NCI-H1436 treated with DMSO at 0.1 percent for 48 hours (cell line): Measurements from ENCODE around the gene LSM14B.
"Not testable (repeated sequence)": the region's sequence is repeated elsewhere in the genome, so short reads cannot be mapped to it uniquely, and the experiment has no call there.

ENCODE experiments used
- DNase-seq: peaks from one replicate; lab custom pipeline; 2025; lab: John Stamatoyannopoulos, UW

Gene LSM14B

DNA sequence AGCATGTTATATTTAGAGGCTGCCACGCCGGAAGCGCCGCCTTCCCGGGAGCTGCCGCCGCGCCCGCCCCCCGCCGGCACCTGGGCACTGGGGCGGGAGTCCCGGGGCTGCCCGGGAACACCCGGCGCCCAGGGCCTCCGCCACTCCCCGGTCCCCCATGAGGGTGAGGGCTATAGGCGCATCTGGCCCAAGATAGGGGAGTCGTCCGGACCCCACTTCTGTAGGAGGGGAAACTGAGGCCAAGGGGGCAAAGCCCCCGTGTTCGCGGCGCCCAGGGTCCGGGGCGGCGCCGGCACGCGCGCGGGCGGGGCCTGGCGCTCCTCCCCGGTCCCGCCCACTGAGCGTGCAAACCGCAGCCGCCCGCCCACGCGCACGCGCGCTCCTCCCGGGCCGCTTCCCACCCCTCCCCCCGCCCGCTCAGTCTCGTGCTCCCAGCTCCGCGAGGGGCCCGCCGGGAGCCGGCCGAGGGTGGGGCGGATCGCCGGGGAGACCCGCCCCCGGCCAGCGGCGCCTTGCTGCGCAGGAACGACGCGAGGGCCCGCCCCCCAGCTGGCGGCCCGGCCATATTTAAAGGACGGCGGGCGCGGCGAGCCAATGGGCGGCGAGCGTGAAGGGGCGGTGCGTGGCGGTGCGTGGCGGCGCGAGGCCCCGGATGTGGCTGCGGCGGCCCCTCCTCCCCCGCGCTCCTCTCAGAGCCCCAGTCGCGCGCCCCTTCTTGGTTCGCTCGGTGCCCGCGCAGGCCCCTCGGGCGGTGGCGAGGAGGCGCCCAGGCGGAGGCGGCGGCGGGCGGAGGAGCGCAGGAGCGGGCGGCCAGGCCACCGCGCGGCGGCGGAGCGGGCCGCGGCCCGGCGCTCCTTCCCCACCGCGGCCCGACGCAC is at the start of gene LSM14B:
Gene LSM14B (plus strand): TSS at position 700 of the 878 bp plus-strand sequence. CDS start 192 bp downstream, outside the sequence.
- peak; percentile 72 for DNase-seq

GRCh38 chr20:62073323-62073722 is 49.0 kb upstream of the LSM14B start:
- DNase-seq, result no peak

- DNase-seq, result no peak
Measured at GRCh38 chr20:62079166-62079565, 43.1 kb upstream of the LSM14B start.

DNA sequence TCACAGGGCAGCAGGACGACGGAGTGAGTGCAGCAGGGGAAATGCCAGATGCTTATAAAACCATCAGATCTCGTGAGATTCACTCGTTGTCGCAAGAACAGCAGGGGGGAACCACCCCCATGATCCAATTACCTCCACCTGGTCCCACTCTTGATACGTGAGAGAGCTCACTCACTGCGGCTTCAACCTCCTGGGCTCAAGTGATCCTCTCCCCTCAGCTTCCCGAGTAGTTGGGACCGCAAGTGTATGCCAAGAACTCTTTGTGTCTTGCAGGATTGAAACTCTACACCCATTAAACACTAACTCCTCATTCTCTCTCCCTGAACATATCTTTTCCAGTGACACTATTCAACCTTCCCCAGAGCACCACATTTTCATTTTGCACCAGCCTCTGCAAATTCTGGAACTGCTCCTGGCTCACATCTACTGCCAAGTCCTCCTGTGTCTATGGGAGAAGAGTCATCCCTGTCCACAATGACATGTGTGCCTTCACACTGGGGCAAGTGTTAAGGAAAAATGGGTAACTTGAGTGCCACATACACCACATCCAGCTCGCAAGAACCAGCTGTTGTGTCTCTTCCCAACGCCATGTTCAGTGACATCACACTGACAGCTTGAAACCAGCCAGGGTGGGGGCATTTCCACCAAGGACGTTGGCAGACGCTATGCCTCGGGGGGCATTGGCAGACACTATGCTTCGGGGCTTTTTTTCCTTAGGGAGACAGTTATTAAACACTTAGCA is 41.9 kb upstream of the LSM14B start:
- DNase-seq, result no peak

DNA sequence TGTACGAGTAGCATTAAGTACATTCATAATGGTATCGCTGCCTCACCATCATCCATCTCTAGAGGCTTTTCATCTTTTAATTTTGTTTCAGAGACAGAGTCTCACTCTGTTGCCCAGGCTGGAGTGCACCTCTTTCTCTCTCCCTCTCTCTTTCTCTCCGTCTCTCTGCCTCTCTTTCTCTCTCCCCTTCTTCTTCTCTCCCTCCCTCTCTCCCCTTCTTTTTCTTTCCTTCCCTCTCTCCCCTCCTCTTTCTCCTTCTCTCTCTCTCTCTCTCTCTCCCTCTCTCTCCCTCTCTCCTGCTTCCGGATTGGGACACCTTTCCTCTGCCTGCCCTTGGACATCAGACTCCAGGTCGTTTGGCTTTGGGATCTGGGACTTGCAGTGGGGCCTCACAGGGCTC is 39.0 kb upstream of the LSM14B start:
- DNase-seq, result no peak

DNA sequence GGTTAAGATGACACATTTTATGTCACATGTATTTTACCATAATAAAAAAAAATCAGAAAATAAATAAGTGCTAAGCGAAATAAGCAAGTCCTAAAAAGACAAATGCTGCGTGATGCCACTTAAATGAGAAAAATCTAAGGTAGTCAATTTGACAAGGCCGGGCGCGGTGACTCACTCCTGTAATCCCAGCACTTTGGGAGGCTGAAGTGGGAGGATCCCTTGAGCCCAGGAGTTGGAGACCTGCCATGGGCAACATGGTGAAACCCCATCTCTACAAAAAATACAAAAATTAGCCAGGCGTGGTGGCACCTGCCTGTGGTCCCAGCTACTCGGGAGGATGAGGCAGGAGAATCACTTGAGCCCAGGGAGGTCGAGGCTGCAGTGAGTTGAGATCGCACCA is 38.1 kb upstream of the LSM14B start:
- DNase-seq, result not testable (repeated sequence)

GRCh38 chr20:62085206-62085605 is 37.1 kb upstream of the LSM14B start:
- DNase-seq, result no peak

- no peak for DNase-seq
Measured at GRCh38 chr20:62087227-62087626, 35.0 kb upstream of the LSM14B start.

DNA sequence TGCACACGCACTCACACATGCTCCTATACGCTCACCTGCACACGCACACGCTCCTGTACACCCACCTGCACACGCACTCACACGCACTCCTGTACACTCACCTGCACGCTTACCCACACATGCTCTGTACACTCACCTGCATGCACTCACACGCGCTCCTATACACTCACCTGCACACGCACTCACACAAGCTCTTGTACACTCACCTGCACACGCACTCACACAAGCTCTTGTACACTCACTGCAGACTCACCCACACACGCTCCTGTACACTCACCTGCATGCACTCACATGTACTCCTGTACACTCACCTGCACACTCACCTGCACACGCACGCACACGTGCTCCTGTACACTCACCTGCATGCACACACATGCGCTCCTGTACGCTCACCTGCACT is 34.6 kb upstream of the LSM14B start:
- no peak for DNase-seq

DNA sequence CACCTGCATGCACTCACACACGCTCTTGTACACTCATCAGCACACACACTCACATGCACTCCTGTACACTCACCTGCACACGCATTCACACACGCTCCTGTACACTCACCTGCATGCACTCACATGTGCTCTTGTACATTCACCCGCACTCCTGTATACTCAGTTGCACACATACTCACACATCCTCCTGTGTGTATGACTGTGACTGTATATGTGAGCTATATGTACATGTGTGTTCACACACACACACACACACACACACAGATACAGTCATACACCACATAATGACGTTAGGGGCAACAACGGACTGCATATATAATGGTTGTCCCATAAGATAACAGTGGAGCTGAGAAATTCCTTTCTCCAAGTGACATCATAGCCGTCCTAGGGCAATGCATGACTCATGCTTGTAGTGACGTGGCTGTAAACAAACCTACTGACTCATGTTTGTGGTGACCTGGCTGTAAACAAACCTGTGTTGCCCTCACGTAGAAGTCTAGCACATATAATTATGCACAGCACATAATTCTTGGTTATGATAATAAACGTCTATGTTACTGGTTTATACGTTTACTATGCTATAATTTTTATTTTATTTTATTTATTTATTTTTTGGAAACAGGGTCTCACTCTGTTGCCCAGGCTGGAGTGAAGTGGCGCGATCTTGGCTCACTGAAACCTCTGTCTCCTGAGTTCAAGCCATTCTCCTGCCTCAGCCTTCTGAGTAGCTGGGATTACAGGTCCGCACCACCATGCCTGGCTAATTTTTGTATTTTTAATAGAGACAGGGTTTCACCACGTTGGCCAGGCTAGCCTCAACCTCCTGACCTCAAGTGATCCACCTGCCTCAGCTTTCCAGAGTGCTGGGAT is 33.8 kb upstream of the LSM14B start:
- no peak for DNase-seq

- no peak for DNase-seq
Measured at GRCh38 chr20:62089393-62089792, 32.9 kb upstream of the LSM14B start.

DNA sequence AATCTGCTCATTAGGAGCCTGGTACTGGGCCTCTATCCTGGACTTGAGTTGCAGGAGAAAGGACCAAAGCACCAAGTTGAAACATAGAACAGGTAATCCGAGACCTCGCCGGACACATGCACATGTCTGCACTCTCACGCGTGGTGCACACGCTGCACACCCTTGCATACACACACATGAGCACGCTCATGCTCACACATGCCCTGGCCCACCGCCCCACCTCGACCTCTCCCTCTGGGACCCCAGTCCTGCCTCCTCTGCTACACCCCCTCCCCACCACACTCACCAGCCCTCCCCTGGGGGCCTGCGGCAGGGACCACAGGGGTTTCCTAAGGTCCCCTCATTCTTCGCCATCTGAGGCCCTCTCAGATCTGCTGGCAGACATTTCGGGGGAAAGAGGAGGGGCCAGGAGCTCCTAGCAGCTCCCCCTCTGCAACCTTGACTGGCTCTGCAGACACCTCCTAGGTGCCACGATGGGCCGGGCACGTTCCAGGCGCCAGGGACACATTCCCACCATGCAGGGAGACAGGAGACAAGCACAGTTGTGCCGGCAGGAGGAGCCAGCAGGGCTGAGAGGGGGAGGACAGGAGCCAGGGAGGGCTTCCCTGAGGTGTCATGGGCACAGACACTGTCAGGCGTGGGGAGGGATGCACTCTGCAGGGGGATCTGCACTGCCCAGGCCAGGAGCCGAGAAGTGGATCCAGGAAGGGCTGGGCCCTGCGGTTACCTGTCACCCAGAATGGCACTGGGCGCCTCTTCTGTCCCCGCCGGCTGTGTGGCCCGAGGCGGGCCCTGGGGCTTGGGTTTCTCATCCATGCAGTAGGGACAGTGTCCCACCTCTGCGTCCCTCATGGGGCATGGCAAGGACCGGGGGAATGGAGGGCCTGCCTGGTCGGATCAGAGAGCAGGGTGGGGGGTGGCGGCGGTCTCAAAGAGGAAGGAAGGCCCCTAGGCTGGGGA is 25.6 kb upstream of the LSM14B start:
- no peak for DNase-seq

DNA sequence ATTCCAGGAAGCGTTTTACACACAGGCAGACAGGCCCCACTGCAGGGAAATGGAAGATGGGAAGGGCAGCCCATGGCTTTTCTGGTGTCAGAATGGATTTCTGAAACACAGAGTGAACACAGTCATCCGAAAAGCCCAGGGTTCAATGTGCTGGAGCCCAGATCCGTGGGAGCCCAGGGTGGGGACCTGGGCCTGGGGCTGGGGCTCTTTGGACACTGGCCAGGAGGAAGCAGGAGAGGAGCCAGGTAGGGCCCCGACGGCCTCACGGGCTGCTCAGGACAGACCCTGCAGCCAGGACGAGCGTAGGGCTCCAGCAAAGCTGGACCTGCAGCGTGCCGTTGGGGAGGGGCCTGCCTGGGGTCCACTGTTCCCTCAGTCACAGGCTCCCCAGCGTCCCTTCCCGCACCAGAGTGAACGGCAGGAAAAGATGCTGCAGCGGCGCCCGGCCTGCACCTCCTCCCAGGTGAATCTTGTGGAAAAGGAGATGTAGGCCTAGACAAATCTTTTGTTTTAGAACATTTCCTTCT is 24.3 kb upstream of the LSM14B start:
- DNase-seq, result no peak

- no peak for DNase-seq
Measured at GRCh38 chr20:62101078-62101477, 21.2 kb upstream of the LSM14B start.

DNA sequence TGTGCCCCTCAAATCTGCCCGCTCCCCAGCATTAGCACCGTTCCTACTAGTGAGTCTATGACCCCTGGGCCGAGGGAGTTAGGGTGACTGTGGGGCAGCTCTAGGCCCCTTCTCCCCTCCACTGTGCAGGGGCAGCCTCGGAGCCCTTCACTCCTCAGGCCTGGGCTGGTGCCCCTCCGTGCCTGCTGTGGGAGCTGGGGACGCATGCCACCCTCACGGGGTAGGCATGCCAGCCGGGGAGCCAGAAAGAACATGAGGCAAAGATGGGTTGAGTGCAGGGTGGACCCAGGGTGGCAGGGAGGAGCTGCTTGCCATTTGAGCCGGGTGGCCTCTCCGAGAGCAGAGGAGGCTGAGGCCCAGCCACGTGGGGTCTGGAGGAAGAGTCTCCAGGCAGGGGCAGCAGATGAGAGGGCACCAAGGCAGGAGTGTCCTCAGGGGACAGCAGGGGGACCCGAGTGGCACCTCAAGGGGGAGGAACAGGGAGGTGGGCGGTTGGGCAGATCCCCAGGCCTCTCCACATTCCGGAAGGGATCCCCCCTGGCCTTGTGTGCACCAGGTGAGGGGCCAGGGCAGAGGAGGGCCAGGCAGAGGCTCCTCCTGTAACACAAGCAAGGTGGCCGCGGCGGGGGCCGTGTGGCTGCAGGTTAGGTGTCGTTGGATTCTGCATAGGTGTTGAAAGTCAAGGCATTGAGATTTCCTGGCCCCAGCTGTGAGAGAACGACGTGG is 18.6 kb upstream of the LSM14B start:
- no peak for DNase-seq

DNA sequence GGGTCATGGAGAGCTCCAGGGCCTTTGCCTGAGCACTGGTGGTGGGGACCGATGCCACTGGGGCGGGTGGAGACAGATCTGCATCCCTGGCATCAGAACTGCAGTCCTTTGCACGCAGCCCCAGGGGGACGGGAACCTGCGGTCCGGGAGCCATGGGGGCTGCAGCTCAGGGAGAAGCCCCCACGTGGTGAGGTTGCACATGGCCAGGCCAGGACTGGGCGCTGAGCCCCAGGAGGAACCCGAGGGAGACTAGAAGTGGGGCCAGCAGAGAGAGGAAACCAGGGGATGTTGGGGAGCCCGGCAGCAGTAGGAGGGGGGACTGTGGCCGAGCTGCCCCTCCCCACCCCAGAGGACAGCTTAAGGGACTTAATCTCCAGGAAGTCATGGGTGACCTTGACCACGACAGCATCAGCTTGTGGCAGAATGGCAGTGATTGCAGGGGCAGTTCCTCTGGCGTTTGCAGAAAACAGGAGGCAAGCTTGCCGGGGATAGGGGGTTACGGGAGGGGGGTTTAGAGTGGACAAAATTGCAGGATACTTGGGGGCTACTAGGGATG is 18.0 kb upstream of the LSM14B start:
- no peak for DNase-seq

GRCh38 chr20:62104791-62105345 is 17.4 kb upstream of the LSM14B start:
- no peak for DNase-seq

DNA sequence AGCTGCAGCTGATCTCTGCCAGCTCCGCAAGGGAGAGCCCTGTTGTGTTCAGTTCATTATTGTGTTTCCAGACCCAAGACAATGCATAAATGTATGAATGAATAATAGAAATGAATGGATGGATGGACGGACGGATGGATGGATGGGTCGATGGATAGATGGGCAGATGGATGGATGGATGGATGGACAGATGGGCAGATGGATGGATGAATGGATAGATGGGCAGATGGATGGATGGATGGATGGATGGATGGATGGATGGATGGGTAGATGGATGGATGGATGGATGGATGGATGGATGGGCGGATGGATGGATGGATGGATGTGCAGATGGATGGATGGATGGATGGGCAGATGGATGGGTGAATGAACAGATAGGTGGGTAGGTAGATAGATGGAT is 16.7 kb upstream of the LSM14B start:
- no peak for DNase-seq

DNA sequence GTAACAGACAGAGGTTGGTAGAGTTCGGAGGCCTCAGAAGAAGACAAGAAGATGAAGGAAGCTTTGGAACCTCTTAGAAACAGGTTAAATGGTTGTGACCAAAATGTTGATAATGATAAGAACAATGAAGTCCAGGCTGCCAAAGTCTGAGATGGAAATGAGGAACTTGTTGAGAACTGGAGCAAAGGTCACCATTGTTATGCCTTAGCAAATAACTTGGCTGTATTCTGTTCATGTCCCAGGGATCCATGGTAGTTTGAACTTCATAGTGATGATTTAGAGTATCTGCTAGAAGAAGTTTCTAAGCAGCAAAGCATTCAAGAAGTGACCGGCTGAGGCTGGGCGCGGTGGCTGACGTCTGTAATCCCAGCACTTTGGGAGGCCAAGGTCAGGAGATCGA is 11.1 kb upstream of the LSM14B start:
- DNase-seq, result no peak

DNA sequence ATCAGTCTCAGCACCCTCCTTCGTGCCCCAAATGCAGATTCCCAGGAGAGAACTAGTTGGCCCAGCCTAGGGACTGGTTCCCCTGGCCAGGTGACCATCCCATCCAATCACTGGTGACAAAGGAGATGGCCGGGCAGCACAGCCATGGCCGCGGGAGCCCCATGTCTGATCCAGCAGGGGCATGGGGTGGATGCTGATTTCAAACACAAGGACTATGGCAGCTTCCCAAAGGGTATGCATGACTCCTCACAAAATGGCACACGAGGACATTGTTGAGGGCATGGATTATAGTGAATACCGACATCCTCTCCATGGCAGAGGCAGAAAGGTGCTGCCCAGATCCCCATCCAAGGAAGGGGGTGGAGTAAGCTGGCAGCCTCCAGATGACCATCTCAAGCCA is 9.9 kb upstream of the LSM14B start:
- DNase-seq, result no peak
